IMR-90 (cell line): ENCODE results near the gene EMID1. TPM values are rescaled to one million over a fixed set of nuclear protein-coding genes. Genes with fewer than 3 reads are reported as not detected.
A peak's percentile ranks its signal among the peaks of the same experiment; 100 is the strongest.

Experiments used
- ATAC-seq: fragments of 200-7000 bp; cut with Tn5 transposase; 2 replicates; pipeline ENCODE4 v1.9.1; 2020; ENCODE audit warnings: low read depth, mild to moderate bottlenecking, moderate library complexity
- BruUV-seq: library from RNA; stranded (reverse); fragments of 400-500 nt; replicated peaks from 2 replicates; lab custom pipeline; 2021; lab: Mats Ljungman, UMichigan
- CTCF ChIA-PET: fragments of 300-600 bp; formaldehyde crosslinking; extraction: SDS; loops from one replicate; lab custom pipeline; 2021; ENCODE audit warnings: antibody characterized with exemption; lab: Yijun Ruan, JAX
- POLR2A ChIA-PET: fragments of 300-600 bp; sonication (Branson Sonifier 250); formaldehyde crosslinking; loops from one replicate; lab custom pipeline; 2022; ENCODE audit warnings: antibody characterized with exemption; ENCODE audit not compliant: unreplicated experiment; lab: Charles Lee
- DNase-seq: peaks from one replicate; pipeline ENCODE4 v3.0.0; 2013
- H2AFZ ChIP-seq: replicated peaks from 2 replicates; pipeline ENCODE3; 2013; ENCODE audit warnings: low read length, mild to moderate bottlenecking; ENCODE audit not compliant: poor library complexity
- H2AK5ac ChIP-seq: 2 replicates; pipeline ENCODE4 v1.6.1; 2013; ENCODE audit warnings: low read depth, low read length, inconsistent platforms
- H2AK9ac ChIP-seq: replicated peaks from 2 replicates; pipeline ENCODE3; 2013; ENCODE audit warnings: mild to moderate bottlenecking, low read depth, low read length, moderate library complexity; ENCODE audit not compliant: poor library complexity
- H2BK120ac ChIP-seq: 2 replicates; pipeline ENCODE4 v1.6.1; 2013; ENCODE audit warnings: low read depth, low read length, inconsistent platforms
- H2BK15ac ChIP-seq: 3 replicates; pipeline ENCODE4 v1.6.1; 2013; ENCODE audit warnings: low read depth, low read length, inconsistent platforms
- H2BK20ac ChIP-seq: 2 replicates; pipeline ENCODE4 v1.6.1; 2013; ENCODE audit warnings: low read depth, mild to moderate bottlenecking, inconsistent platforms, low read length, moderate library complexity
- H2BK5ac ChIP-seq: 2 replicates; pipeline ENCODE4 v1.6.1; 2013; ENCODE audit warnings: mild to moderate bottlenecking, low read depth, low read length, inconsistent platforms; ENCODE audit not compliant: poor library complexity, severe bottlenecking
- H3K14ac ChIP-seq: replicated peaks from 2 replicates; pipeline ENCODE4 v1.6.1; 2013; ENCODE audit warnings: low read depth, low read length, inconsistent platforms
- H3K18ac ChIP-seq: 2 replicates; pipeline ENCODE4 v1.6.1; 2013; ENCODE audit warnings: low read depth, low read length, control low read depth
- H3K23ac ChIP-seq: 2 replicates; pipeline ENCODE4 v1.6.1; 2013; ENCODE audit warnings: low read depth, low read length, inconsistent platforms
- H3K27ac ChIP-seq: 2 replicates; pipeline ENCODE4 v1.5.1; 2013; ENCODE audit warnings: mild to moderate bottlenecking, control low read depth, low read length; ENCODE audit not compliant: insufficient read depth
- H3K27me3 ChIP-seq: 2 replicates; pipeline ENCODE4 v1.6.1; 2013; ENCODE audit warnings: low read length; ENCODE audit not compliant: control insufficient read depth, insufficient read depth
- H3K36me3 ChIP-seq: 2 replicates; pipeline ENCODE4 v1.6.1; 2013; ENCODE audit warnings: low read length, mixed read lengths; ENCODE audit not compliant: control insufficient read depth, insufficient read depth
- H3K4ac ChIP-seq: 2 replicates; pipeline ENCODE4 v1.6.1; 2013; ENCODE audit warnings: low read depth, low read length, inconsistent platforms
- H3K4me1 ChIP-seq: 2 replicates; pipeline ENCODE4 v1.6.1; 2013; ENCODE audit warnings: low read length, mixed read lengths; ENCODE audit not compliant: control insufficient read depth, insufficient read depth
- H3K4me2 ChIP-seq: 2 replicates; pipeline ENCODE4 v1.6.1; 2013; ENCODE audit warnings: low read depth, mild to moderate bottlenecking, control low read depth, low read length, moderate library complexity
- H3K4me3 ChIP-seq: 2 replicates; pipeline ENCODE4 v1.5.1; 2013; ENCODE audit warnings: low read depth, mild to moderate bottlenecking, control low read depth, low read length, moderate library complexity; ENCODE audit not compliant: insufficient read depth
- H3K56ac ChIP-seq: 2 replicates; pipeline ENCODE4 v1.6.1; 2013; ENCODE audit warnings: low read length, inconsistent platforms; ENCODE audit not compliant: insufficient read depth; ENCODE audit errors: extremely low read depth
- H3K79me1 ChIP-seq, 2 experiments: 2 replicates each; pipeline ENCODE4 v1.6.1; 2013; ENCODE audit warnings: low read length in 2 of 2, inconsistent platforms in 1 of 2, low read depth in 1 of 2
- H3K9ac ChIP-seq: 2 replicates; pipeline ENCODE4 v1.6.1; 2013; ENCODE audit warnings: low read depth, low read length, control low read depth
- H3K9me1 ChIP-seq: 2 replicates; pipeline ENCODE4 v1.6.1; 2013; ENCODE audit warnings: low read length, inconsistent platforms; ENCODE audit not compliant: insufficient read depth
- H3K9me3 ChIP-seq: 2 replicates; pipeline ENCODE4 v1.6.1; 2013; ENCODE audit warnings: low read length; ENCODE audit not compliant: control insufficient read depth, insufficient read depth
- H4K20me1 ChIP-seq: 2 replicates; pipeline ENCODE4 v1.6.1; 2013; ENCODE audit warnings: low read length, inconsistent platforms; ENCODE audit not compliant: insufficient read depth
- H4K5ac ChIP-seq: 2 replicates; pipeline ENCODE4 v1.6.1; 2013; ENCODE audit warnings: mild to moderate bottlenecking, low read depth, low read length, control low read depth
- H4K8ac ChIP-seq, 2 experiments: 2 replicates each; pipeline ENCODE4 v1.6.1; 2013; ENCODE audit warnings: low read depth in 2 of 2, low read length in 2 of 2, control low read depth in 1 of 2, inconsistent platforms in 1 of 2
- H4K91ac ChIP-seq: 2 replicates; pipeline ENCODE4 v1.6.1; 2013; ENCODE audit warnings: low read depth, low read length, inconsistent platforms; ENCODE audit not compliant: insufficient read depth
- POLR2A ChIP-seq: IDR thresholded peaks from 2 replicates; pipeline ENCODE4 v1.6.1; 2012; ENCODE audit warnings: mild to moderate bottlenecking, low read depth, low read length
- RCOR1 ChIP-seq: IDR thresholded peaks from 2 replicates; pipeline ENCODE4 v1.6.1; 2012; ENCODE audit warnings: mild to moderate bottlenecking, low read length, improper control_type of control experiment; ENCODE audit not compliant: insufficient replicate concordance
- WGBS, 2 experiments: methylation state at CpG; one replicate each; pipeline versions ENCODE4 v1.1.5 to v1.1.7; 2013; ENCODE audit warnings: missing lambda C conversion rate in 2 of 2; ENCODE audit not compliant: insufficient read length in 1 of 2; ENCODE audit errors: extremely low coverage in 2 of 2; 5-methylcytosine and 5-hydroxymethylcytosine counted together
- dilution Hi-C: fragments of 300-500 bp; cut with HindIII; formaldehyde crosslinking; loops from one replicate; pipeline ENCODE4 v1.14.3; 2018; ENCODE audit warnings: low sequenced_read_pairs; ENCODE audit not compliant: unreplicated experiment
- in situ Hi-C: fragments of 300-500 bp; cut with MboI; formaldehyde crosslinking; loops from 3 replicates; pipeline ENCODE4 v1.14.3; 2019; ENCODE audit warnings: low sequenced_read_pairs, inconsistent platforms, mixed read lengths
- intact Hi-C: fragments of 100-400 bp; cut with micrococcal nuclease; formaldehyde crosslinking; loops from 2 replicates; pipeline ENCODE4 v1.10.0; 2022
- polyA plus RNA-seq, 3 experiments: library from polyadenylated mRNA; depleted of rRNA; stranded (reverse); fragments of >200 nt; gene quantifications; 2 replicates each; pipeline ENCODE4 v1.2.3, GENCODE V29; 2012; ENCODE audit warnings: low replicate concordance in 1 of 3
- total RNA-seq: library from RNA; depleted of rRNA; stranded (reverse); fragments of >200 nt; gene quantifications from 2 replicates; pipeline ENCODE4 v1.2.3, GENCODE V29; 2012

EMID1 gene
- total and polyA plus RNA-seq, 2 of the 4 experiments (the other 2 are of a cell fraction): 0.54 to 1.3 TPM

- H3K4me3 ChIP-seq: no peak overlapping the region
- no peak overlapping the region for H3K4ac ChIP-seq
- no peak overlapping the region for H2AK5ac ChIP-seq
- H2BK120ac ChIP-seq: no peak overlapping the region
- H3K23ac ChIP-seq: no peak overlapping the region
- no peak overlapping the region for H3K9ac ChIP-seq
- CTCF ChIA-PET: no interaction called here
- no peak overlapping the region for H3K4me2 ChIP-seq
- H4K5ac ChIP-seq: no peak overlapping the region
- dilution Hi-C loops: no loop called here
- POLR2A ChIA-PET: no interaction called here
- peaks cover 12% of the 10 kb centered on the region for H3K4me1 ChIP-seq
- no peak overlapping the region for H3K27ac ChIP-seq
- ATAC-seq (no peak), DNase-seq (no peak)
- H4K8ac ChIP-seq: no peak overlapping the region
- H3K9me3 ChIP-seq: no peaks in the 10 kb centered on the region
- no peak overlapping the region for H2BK15ac ChIP-seq
- peaks cover 19% of the 10 kb centered on the region for H4K20me1 ChIP-seq
- no peak for TF ChIP-seq POLR2A
- TF ChIP-seq RCOR1: no peak
- intact Hi-C loops: no loop called here
- H3K27me3 ChIP-seq: no peaks in the 10 kb centered on the region
- no peak overlapping the region for H2BK5ac ChIP-seq
- no peak overlapping the region for H4K91ac ChIP-seq
- H2BK20ac ChIP-seq: no peak overlapping the region
- no peak overlapping the region for H3K18ac ChIP-seq
- H3K14ac ChIP-seq: no peak overlapping the region
- no TSS peak for BruUV-seq
- H3K56ac ChIP-seq: no peak overlapping the region
- in situ Hi-C loops: no loop called here
- H3K9me1 ChIP-seq: peaks cover 10% of the 10 kb centered on the region; the same call in 1 of the 2 replicates
- H3K79me1 ChIP-seq: peaks cover 15 to 31% of the 10 kb centered on the region in 2 experiments; a peak in 3 of 4 replicates
- 80% methylated on average over 1 of the region's 7 CpGs; no CpG with 5 or more reads in 1 of the 2 experiments for WGBS, 2 experiments
- peaks cover 17% of the 10 kb centered on the region for H3K36me3 ChIP-seq
- no peak overlapping the region for H2AFZ ChIP-seq
- H2AK9ac ChIP-seq: peak overlapping the region; percentile 10
These were observed 59.6 kb downstream of the EMID1 start for GRCh38 chr22:29265305-29265704.
